MM.1S (cell line): Measurements from ENCODE around the gene SHISA6.

ENCODE experiments used
- EZH2 ChIP-seq: fragments of 300-600 bp; sonication (generic); optimal IDR thresholded peaks from 2 replicates; pipeline ENCODE3; 2017; ENCODE audit warnings: low read depth, mild to moderate bottlenecking, antibody characterized with exemption, low read length, mixed read lengths
- EZH2phosphoT487 ChIP-seq: fragments of 300-600 bp; sonication (generic); IDR thresholded peaks from 2 replicates; pipeline ENCODE4 v1.6.1; 2018; ENCODE audit warnings: antibody characterized with exemption, low read length
- TF ChIP-seq, protein P1 (sequence below): fragments of 300-600 bp; sonication (generic); IDR thresholded peaks from 2 replicates; pipeline ENCODE4 v1.5.1; 2016; ENCODE audit warnings: antibody characterized with exemption, low read length, mixed read lengths

DNA sequence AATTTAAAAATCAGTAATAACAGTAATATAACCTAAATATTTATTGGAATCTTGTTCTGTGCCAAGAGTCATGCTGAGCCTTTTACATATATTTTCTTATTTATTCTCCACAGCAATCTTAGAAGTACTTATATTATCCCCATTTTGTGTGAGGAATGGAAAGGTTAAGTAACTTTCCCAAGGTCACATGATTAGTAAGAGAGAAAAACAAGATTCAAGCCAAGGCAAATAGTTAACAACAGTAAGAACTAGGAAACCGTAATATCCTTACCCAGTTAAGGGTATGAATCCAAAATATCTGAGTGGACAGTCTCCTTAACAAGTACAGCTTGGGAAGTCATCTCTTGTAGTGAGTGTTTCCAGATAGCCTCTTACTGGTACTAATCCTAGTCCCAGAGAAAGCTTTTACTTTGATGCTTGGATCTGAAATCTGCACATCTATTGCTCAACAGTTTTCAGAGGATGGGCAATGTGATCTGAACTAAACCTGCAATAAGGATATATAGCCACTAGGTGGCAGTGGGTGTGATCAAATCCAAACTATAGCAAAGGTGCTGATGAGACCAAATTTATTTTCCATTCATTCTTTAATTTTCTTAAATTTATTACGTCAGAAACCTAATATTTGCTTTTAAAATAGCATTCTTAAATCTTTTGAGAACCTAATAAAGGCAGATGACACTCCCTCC is 23.3 kb downstream of the SHISA6 start:
- no peak for TF ChIP-seq EZH2
- TF ChIP-seq, protein P1, sequence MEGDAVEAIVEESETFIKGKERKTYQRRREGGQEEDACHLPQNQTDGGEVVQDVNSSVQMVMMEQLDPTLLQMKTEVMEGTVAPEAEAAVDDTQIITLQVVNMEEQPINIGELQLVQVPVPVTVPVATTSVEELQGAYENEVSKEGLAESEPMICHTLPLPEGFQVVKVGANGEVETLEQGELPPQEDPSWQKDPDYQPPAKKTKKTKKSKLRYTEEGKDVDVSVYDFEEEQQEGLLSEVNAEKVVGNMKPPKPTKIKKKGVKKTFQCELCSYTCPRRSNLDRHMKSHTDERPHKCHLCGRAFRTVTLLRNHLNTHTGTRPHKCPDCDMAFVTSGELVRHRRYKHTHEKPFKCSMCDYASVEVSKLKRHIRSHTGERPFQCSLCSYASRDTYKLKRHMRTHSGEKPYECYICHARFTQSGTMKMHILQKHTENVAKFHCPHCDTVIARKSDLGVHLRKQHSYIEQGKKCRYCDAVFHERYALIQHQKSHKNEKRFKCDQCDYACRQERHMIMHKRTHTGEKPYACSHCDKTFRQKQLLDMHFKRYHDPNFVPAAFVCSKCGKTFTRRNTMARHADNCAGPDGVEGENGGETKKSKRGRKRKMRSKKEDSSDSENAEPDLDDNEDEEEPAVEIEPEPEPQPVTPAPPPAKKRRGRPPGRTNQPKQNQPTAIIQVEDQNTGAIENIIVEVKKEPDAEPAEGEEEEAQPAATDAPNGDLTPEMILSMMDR = peak; percentile 42
- TF ChIP-seq EZH2phosphoT487 = no peak
